Breast epithelium (tissue), 4 donors: Measurements from ENCODE around the gene FUCA1. TPM values are rescaled to one million over a fixed set of nuclear protein-coding genes. Genes with fewer than 3 reads are reported as not detected.

Source experiments
- DNase-seq, 2 donors: peaks; one replicate each; pipeline ENCODE4 v3.0.0-alpha.2; 2019; ENCODE audit warnings: low spot score in 2 of 2
- H3K27ac ChIP-seq, 2 donors: fragments of 200-600 bp; sonication (generic) in 1 of 2; one replicate each; pipeline ENCODE4 v1.5.1; 2016 to 2019; ENCODE audit warnings: mild to moderate bottlenecking in 1 of 2
- H3K27me3 ChIP-seq, 2 donors: fragments of 200-600 bp; sonication (generic) in 1 of 2; one replicate each; pipeline versions ENCODE4 v1.5.1 to v1.6.0; 2017 to 2019; ENCODE audit warnings: control low read depth in 1 of 2, mild to moderate bottlenecking in 1 of 2
- H3K36me3 ChIP-seq: fragments of 200-600 bp; one replicate; pipeline ENCODE4 v1.5.1; 2019
- H3K4me1 ChIP-seq, 2 donors: fragments of 200-600 bp; sonication (generic); one replicate each; pipeline ENCODE4 v1.5.1; 2016 to 2019; ENCODE audit warnings: control low read depth in 1 of 2
- H3K4me3 ChIP-seq, 3 donors: fragments of 200-600 bp; sonication (generic); 1 replicate in 2 of 3; 2 replicates in 1 of 3; pipeline ENCODE4 v1.5.1; 2016 to 2019; ENCODE audit warnings: mild to moderate bottlenecking in 3 of 3, moderate library complexity in 2 of 3
- H3K9me3 ChIP-seq, 2 donors: fragments of 200-600 bp; sonication (generic) in 1 of 2; one replicate each; pipeline ENCODE4 v1.5.1; 2016 to 2019; ENCODE audit warnings: control low read depth in 1 of 2
- CTCF ChIP-seq, 3 donors: fragments of 450-650 bp; IDR thresholded peaks; one replicate each; pipeline ENCODE4 v1.5.1; 2016 to 2017; ENCODE audit warnings: antibody characterized with exemption in 3 of 3, mild to moderate bottlenecking in 3 of 3, moderate library complexity in 3 of 3
- POLR2A ChIP-seq: fragments of 450-650 bp; IDR thresholded peaks from one replicate; pipeline ENCODE4 v1.6.1; 2016; ENCODE audit warnings: antibody characterized with exemption, mild to moderate bottlenecking, moderate library complexity
- POLR2AphosphoS5 ChIP-seq, 3 donors: sonication (generic); formaldehyde crosslinking; IDR thresholded peaks; one replicate each; pipeline ENCODE4 v1.6.1; 2017; ENCODE audit warnings: antibody characterized with exemption in 3 of 3
- intact Hi-C: fragments of 100-400 bp; cut with DNase I; formaldehyde crosslinking; loops from one replicate; pipeline ENCODE4 v1.15.1; 2023; ENCODE audit warnings: low total_unique reads
- total RNA-seq, 3 donors: library from RNA; depleted of rRNA; stranded (reverse); fragments of >200 nt; gene quantifications; one replicate each; pipeline ENCODE4 v1.1.0, GENCODE V29; 2016

FUCA1 gene
- total RNA-seq, 3 donors from 2014 or later: 26.9 to 45.3 (median 44.2) TPM

GRCh38 chr1:23825076-23825761 lies 42.9 kb downstream of the FUCA1 start, which contains the start of gene HMGCL:
Gene HMGCL (minus strand): TSS chr1:23825429. CDS start chr1:23825415, 14 bp downstream.
- intact Hi-C loops: no loop called here
- no peak for TF ChIP-seq CTCF (IDR thresholded peaks at IDR 0.05)
- TF ChIP-seq POLR2A: peak; percentile 86
- TF ChIP-seq POLR2AphosphoS5 (IDR thresholded peaks at IDR 0.05): peak; percentile 86 to 95 (median 91)

GRCh38 chr1:23824711-23825075 lies 43.4 kb downstream of the FUCA1 start:
- intact Hi-C loops: no loop called here
- H3K4me1 ChIP-seq: no peaks in the 10 kb centered on the region
- H3K4me3 ChIP-seq: peak overlapping the region; percentile 88 to 98 (median 97)
- H3K9me3 ChIP-seq: no peaks in the 10 kb centered on the region
- H3K27ac ChIP-seq: peak overlapping the region; percentile 97
- no peak for DNase-seq
- H3K36me3 ChIP-seq: no peaks in the 10 kb centered on the region
- H3K27me3 ChIP-seq: no peaks in the 10 kb centered on the region
- TF ChIP-seq POLR2AphosphoS5 (IDR thresholded peaks at IDR 0.05): no peak
- no peak for TF ChIP-seq POLR2A
- TF ChIP-seq CTCF (IDR thresholded peaks at IDR 0.05): no peak

More at GRCh38 chr1:23825076-23825761, 42.9 kb downstream of the FUCA1 start, which contains the start of gene HMGCL:
- Histone ChIP-seq H3K27ac (peak within 1 kb of the TSS; percentile 97), H3K9me3 (no peaks in the 10 kb centered on the region), H3K27me3 (no peaks in the 10 kb centered on the region), H3K4me3 (peak within 1 kb of the TSS; percentile 88 to 98 (median 97)), H3K36me3 (no peaks in the 10 kb centered on the region), H3K4me1 (no peaks in the 10 kb centered on the region)
- DNase-seq: peak; percentile 89 to 94

GRCh38 chr1:23823767-23824166 lies 44.3 kb downstream of the FUCA1 start:
- TF ChIP-seq POLR2AphosphoS5 (IDR thresholded peaks at IDR 0.05) (no peak), POLR2A (no peak), CTCF (IDR thresholded peaks at IDR 0.05) (no peak)
- no peak for DNase-seq
- Histone ChIP-seq H3K27me3 (no peaks in the 10 kb centered on the region), H3K9me3 (no peaks in the 10 kb centered on the region), H3K27ac (no peak overlapping the region), H3K4me1 (no peaks in the 10 kb centered on the region), H3K4me3 (peak overlapping the region in 1 of 3 donors; percentile 88), H3K36me3 (no peaks in the 10 kb centered on the region)
- intact Hi-C loops: no loop called here

GRCh38 chr1:23817633-23818032 lies 50.5 kb downstream of the FUCA1 start:
- intact Hi-C loops: no loop called here
- no peaks in the 10 kb centered on the region for H3K27me3 ChIP-seq

More at GRCh38 chr1:23817633-23818032, 50.5 kb downstream of the FUCA1 start:
- no peak for DNase-seq
- no peaks in the 10 kb centered on the region for H3K4me1 ChIP-seq
- no peak overlapping the region for H3K27ac ChIP-seq
- no peak for TF ChIP-seq POLR2AphosphoS5 (IDR thresholded peaks at IDR 0.05)
- TF ChIP-seq CTCF (IDR thresholded peaks at IDR 0.05): no peak
- TF ChIP-seq POLR2A: no peak
- no peak overlapping the region for H3K4me3 ChIP-seq
- H3K9me3 ChIP-seq: no peaks in the 10 kb centered on the region
- no peaks in the 10 kb centered on the region for H3K36me3 ChIP-seq
